H1 (cell line): ENCODE results near the gene ATG7. TPM values are rescaled to one million over a fixed set of nuclear protein-coding genes. Genes with fewer than 3 reads are reported as not detected.

Source experiments
- CTCF ChIA-PET: fragments of 300-600 bp; sonication (Branson Sonifier 250); formaldehyde crosslinking; loops from one replicate; lab custom pipeline; 2021; ENCODE audit not compliant: partially characterized antibody; lab: Charles Lee
- POLR2A ChIA-PET: fragments of 300-600 bp; sonication (Branson Sonifier 250); formaldehyde crosslinking; loops from one replicate; lab custom pipeline; 2021; ENCODE audit warnings: inconsistent platforms; ENCODE audit not compliant: partially characterized antibody; lab: Charles Lee
- DNase-seq, 2 experiments: peaks; one replicate each; pipeline versions ENCODE4 v3.0.0 to v3.0.0-alpha.2; 2010 to 2022; ENCODE audit warnings: low spot score in 2 of 2, low read depth in 1 of 2, mixed read lengths in 1 of 2
- FAIRE-seq: peaks from 2 replicates; lab custom pipeline; 2011; peaks lifted over from hg19 to GRCh38; lab: Jason Lieb, UNC
- H2AFZ ChIP-seq: 2 replicates; pipeline ENCODE4 v1.8.1; 2012; ENCODE audit warnings: low read length, inconsistent platforms
- H2AK5ac ChIP-seq: 2 replicates; pipeline ENCODE4 v1.6.1; 2013; ENCODE audit warnings: low read depth, low read length
- H2BK120ac ChIP-seq: replicated peaks from 2 replicates; pipeline ENCODE3; 2013; ENCODE audit warnings: low read depth, low read length, inconsistent platforms
- H2BK12ac ChIP-seq: 2 replicates; pipeline ENCODE4 v1.6.1; 2013; ENCODE audit warnings: low read depth, low read length
- H2BK15ac ChIP-seq: 2 replicates; pipeline ENCODE4 v1.6.1; 2013; ENCODE audit warnings: low read length
- H2BK20ac ChIP-seq: 2 replicates; pipeline ENCODE4 v1.6.1; 2013; ENCODE audit warnings: low read length
- H2BK5ac ChIP-seq: 2 replicates; pipeline ENCODE4 v1.6.1; 2013; ENCODE audit warnings: low read depth, low read length
- H3K14ac ChIP-seq: 2 replicates; pipeline ENCODE4 v1.6.1; 2013; ENCODE audit warnings: inconsistent platforms; ENCODE audit not compliant: insufficient read length
- H3K18ac ChIP-seq: 2 replicates; pipeline ENCODE4 v1.6.1; 2013; ENCODE audit warnings: low read length; ENCODE audit errors: extremely low read depth
- H3K23ac ChIP-seq: 2 replicates; pipeline ENCODE4 v1.6.1; 2013; ENCODE audit warnings: inconsistent platforms; ENCODE audit not compliant: insufficient read length
- H3K23me2 ChIP-seq: 2 replicates; pipeline ENCODE4 v1.6.1; 2013; ENCODE audit warnings: low read depth, low read length
- H3K27ac ChIP-seq: 2 replicates; pipeline ENCODE4 v1.6.1; 2011; ENCODE audit warnings: low read depth, low read length, inconsistent platforms
- H3K27me3 ChIP-seq, 4 experiments: replicated peaks in 1 of 4; 1 replicate in 1 of 4; 2 replicates in 3 of 4; pipeline versions ENCODE4 v1.6.1 to v1.8.1; 2011 to 2013; ENCODE audit warnings: low read length in 3 of 4, mild to moderate bottlenecking in 3 of 4, inconsistent platforms in 2 of 4, mixed read lengths in 2 of 4, moderate library complexity in 1 of 4; ENCODE audit not compliant: control insufficient read depth in 3 of 4, insufficient read depth in 3 of 4; ENCODE audit errors: extremely low read depth in 1 of 4
- H3K36me3 ChIP-seq, 4 experiments: 2 replicates each; pipeline versions ENCODE4 v1.6.1 to v1.8.1; 2011 to 2013; ENCODE audit warnings: mild to moderate bottlenecking in 4 of 4, low read length in 3 of 4, moderate library complexity in 2 of 4, control low read depth in 1 of 4, inconsistent platforms in 1 of 4; ENCODE audit not compliant: insufficient read depth in 4 of 4, control insufficient read depth in 2 of 4
- H3K4ac ChIP-seq: replicated peaks from 2 replicates; pipeline ENCODE3; 2013; ENCODE audit warnings: low read length, low read depth, mixed read lengths, inconsistent platforms; ENCODE audit not compliant: insufficient read length
- H3K4me1 ChIP-seq, 4 experiments: replicated peaks in 1 of 4; 1 replicate in 1 of 4; 2 replicates in 3 of 4; pipeline versions ENCODE4 v1.6.1 to v1.8.1; 2011 to 2013; ENCODE audit warnings: low read length in 3 of 4, inconsistent platforms in 2 of 4, mixed read lengths in 1 of 4; ENCODE audit not compliant: insufficient read depth in 4 of 4, control insufficient read depth in 3 of 4
- H3K4me2 ChIP-seq, 2 experiments: 2 replicates each; pipeline versions ENCODE4 v1.6.1 to v1.8.1; 2011 to 2013; ENCODE audit warnings: low read depth in 2 of 2, low read length in 2 of 2, control low read depth in 1 of 2, inconsistent platforms in 1 of 2, mild to moderate bottlenecking in 1 of 2; ENCODE audit not compliant: insufficient read depth in 1 of 2
- H3K4me3 ChIP-seq, 4 experiments: fragments of 200-600, 300-600 bp in 1 of 4; sonication (generic), shearing (Covaris generic), sonication (Bioruptor Twin) in 1 of 4; 2 replicates each; pipeline versions ENCODE4 v1.5.1 to v1.8.1; 2011 to 2016; ENCODE audit warnings: low read length in 4 of 4, low read depth in 3 of 4, control low read depth in 2 of 4, inconsistent platforms in 2 of 4, mild to moderate bottlenecking in 2 of 4, mixed read lengths in 1 of 4, moderate library complexity in 1 of 4; ENCODE audit not compliant: insufficient read depth in 2 of 4; ENCODE audit errors: extremely low read depth in 1 of 4
- H3K56ac ChIP-seq: replicated peaks from 2 replicates; pipeline ENCODE3; 2013; ENCODE audit warnings: low read depth, mild to moderate bottlenecking, mixed read lengths, low read length, inconsistent platforms; ENCODE audit not compliant: insufficient read length
- H3K79me1 ChIP-seq: 2 replicates; pipeline ENCODE4 v1.6.1; 2013; ENCODE audit warnings: low read depth, low read length, control low read depth
- H3K79me2 ChIP-seq, 2 experiments: 2 replicates each; pipeline versions ENCODE4 v1.6.1 to v1.8.1; 2012 to 2013; ENCODE audit warnings: low read length in 2 of 2, mild to moderate bottlenecking in 2 of 2, inconsistent platforms in 1 of 2; ENCODE audit not compliant: insufficient read depth in 2 of 2, control insufficient read depth in 1 of 2
- H3K9ac ChIP-seq, 4 experiments: replicated peaks in 1 of 4; 1 replicate in 1 of 4; 2 replicates in 3 of 4; pipeline versions ENCODE4 v1.6.1 to v1.8.1; 2011 to 2013; ENCODE audit warnings: low read depth in 3 of 4, low read length in 3 of 4, control low read depth in 2 of 4, mild to moderate bottlenecking in 2 of 4, moderate library complexity in 2 of 4, inconsistent platforms in 1 of 4; ENCODE audit errors: extremely low read depth in 1 of 4
- H3K9me3 ChIP-seq, 2 experiments: 2 replicates each; pipeline versions ENCODE4 v1.6.1 to v1.8.1; 2012 to 2013; ENCODE audit warnings: mild to moderate bottlenecking in 2 of 2, moderate library complexity in 2 of 2, control low read depth in 1 of 2, inconsistent platforms in 1 of 2, low read depth in 1 of 2, low read length in 1 of 2, mixed read lengths in 1 of 2; ENCODE audit not compliant: insufficient read depth in 2 of 2
- H4K20me1 ChIP-seq, 2 experiments: replicated peaks in 1 of 2; 2 replicates each; pipeline versions ENCODE3 to v1.8.1; 2011 to 2013; ENCODE audit warnings: inconsistent platforms in 2 of 2, low read length in 2 of 2, mild to moderate bottlenecking in 1 of 2; ENCODE audit not compliant: insufficient read depth in 2 of 2, control insufficient read depth in 1 of 2
- H4K5ac ChIP-seq: 2 replicates; pipeline ENCODE4 v1.6.1; 2013; ENCODE audit warnings: low read length, low read depth, mixed read lengths, inconsistent platforms; ENCODE audit not compliant: insufficient read length
- H4K8ac ChIP-seq: 2 replicates; pipeline ENCODE4 v1.8.0; 2013; ENCODE audit warnings: mild to moderate bottlenecking, moderate library complexity, low read length, inconsistent platforms; ENCODE audit not compliant: insufficient read depth; ENCODE audit errors: extremely low read depth
- H4K91ac ChIP-seq: replicated peaks from 2 replicates; pipeline ENCODE3; 2013; ENCODE audit warnings: low read length, mixed read lengths, inconsistent platforms; ENCODE audit not compliant: insufficient read length
- HDAC2 ChIP-seq, 2 experiments: fragments of 300-600 bp in 1 of 2; sonication (generic) in 1 of 2; IDR thresholded peaks; 2 replicates each; pipeline ENCODE4 v1.6.1; 2011 to 2012; ENCODE audit warnings: low read depth in 2 of 2, low read length in 2 of 2, mild to moderate bottlenecking in 2 of 2, moderate library complexity in 2 of 2, borderline replicate concordance in 1 of 2, inconsistent platforms in 1 of 2
- HDAC6 ChIP-seq: IDR thresholded peaks from one replicate; pipeline ENCODE4 v1.7.1; 2012; ENCODE audit warnings: low read depth, mild to moderate bottlenecking, inconsistent platforms, low read length, moderate library complexity
- RBBP5 ChIP-seq: IDR thresholded peaks from 2 replicates; pipeline ENCODE4 v1.7.1; 2012; ENCODE audit warnings: low read depth, mild to moderate bottlenecking, inconsistent platforms, low read length, moderate library complexity, borderline replicate concordance
- SP2 ChIP-seq: IDR thresholded peaks from 2 replicates; pipeline ENCODE4 v1.6.1; 2012; ENCODE audit warnings: mild to moderate bottlenecking, low read length, inconsistent platforms
- YY1 ChIP-seq: IDR thresholded peaks from 2 replicates; pipeline ENCODE4 v1.6.1; 2011; ENCODE audit warnings: low read depth, mild to moderate bottlenecking, low read length
- WGBS, 2 experiments: shearing (Covaris generic) in 1 of 2; methylation state at CpG; one replicate each; pipeline versions ENCODE4 v1.1.6 to v1.1.7; 2013 to 2015; ENCODE audit warnings: low lambda C conversion rate in 2 of 2, mixed read lengths in 2 of 2, inconsistent platforms in 1 of 2, low coverage in 1 of 2, missing lambda C conversion rate in 1 of 2; ENCODE audit not compliant: insufficient replicate concordance in 2 of 2, insufficient coverage in 1 of 2, insufficient read length in 1 of 2; ENCODE audit errors: extremely low coverage in 1 of 2, missing lambda C conversion rate in 1 of 2; 5-methylcytosine and 5-hydroxymethylcytosine counted together
- polyA plus RNA-seq, 7 experiments: library from polyadenylated mRNA; depleted of rRNA in 3 of 7; stranded (reverse) in 5 of 7; unstranded in 2 of 7; fragments of >200 nt in 5 of 7; fragments of 200-250 nt in 2 of 7; gene quantifications; 1 replicate in 5 of 7; 2 replicates in 1 of 7; 4 replicates in 1 of 7; pipeline versions ENCODE4 v1.2.1 to v1.2.3, GENCODE V29; 2011 to 2013; ENCODE audit warnings: missing spikeins in 2 of 7, mixed read lengths in 2 of 7
- total RNA-seq: library from RNA; stranded (reverse); fragmentation: NEBNext Ultra II Directional; extraction: Animal tissue kit (Norgen Biotek cat#: 25700); gene quantifications from 2 replicates; pipeline ENCODE4 v1.2.1, GENCODE V29; 2021
- TF ChIP-seq, protein P1 (sequence below): IDR thresholded peaks from 2 replicates; pipeline ENCODE4 v1.6.1; 2012; ENCODE audit warnings: inconsistent platforms

ATG7 gene
- total and polyA plus RNA-seq, 2 of the 8 experiments (the other 6 are each of a cell fraction or from before 2014, with no cell fraction given), result 15.0 to 19.1 TPM

DNA sequence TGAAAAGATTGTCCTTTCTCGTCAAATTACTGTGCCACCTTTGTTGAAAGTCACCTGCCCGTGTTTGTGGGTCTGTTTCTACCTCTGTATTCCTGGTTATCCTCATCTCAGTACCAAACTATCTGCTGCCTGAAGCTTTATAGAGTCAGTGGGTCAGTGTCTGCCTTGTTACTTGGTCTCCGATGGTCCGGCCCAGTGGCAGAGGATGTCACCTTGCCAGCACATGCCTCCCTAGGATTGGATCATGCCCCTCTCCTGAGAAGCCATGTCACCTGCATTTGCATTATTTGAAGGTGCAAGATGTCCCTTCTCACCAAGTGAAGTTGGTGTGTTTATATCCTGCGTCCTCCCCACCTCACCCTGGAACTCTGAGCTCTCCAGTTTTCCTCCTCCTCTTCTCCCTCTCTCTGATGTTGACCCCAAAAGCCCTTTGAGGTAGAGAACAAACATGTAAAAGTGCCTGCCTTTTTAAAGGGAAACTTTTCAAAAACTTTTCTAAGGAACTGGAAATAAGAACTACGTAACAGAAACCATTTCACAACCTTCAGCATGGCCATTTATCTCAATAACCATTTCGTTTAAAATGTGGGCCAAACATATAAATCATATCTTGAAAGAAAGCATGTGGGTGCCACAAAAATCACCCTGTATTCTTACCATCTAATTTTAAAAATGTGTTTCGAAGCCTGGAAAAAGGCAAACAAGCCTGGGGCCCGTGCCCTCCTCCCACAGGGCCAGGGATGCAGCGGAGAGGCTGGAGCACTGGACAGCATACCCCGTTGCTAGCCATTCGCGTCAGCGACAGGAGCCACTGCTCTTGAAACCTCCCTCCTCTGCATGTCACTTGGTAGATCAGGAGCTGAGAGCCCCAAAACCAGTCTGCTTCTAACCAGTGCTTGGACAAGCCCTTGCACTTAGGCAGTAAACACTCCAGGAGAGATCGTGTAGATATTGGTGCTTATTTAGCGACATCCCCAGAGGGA is 269.4 kb downstream of the ATG7 start:
- WGBS, 2 experiments, result 92% methylated on average over 16 of the region's 16 CpGs; no CpG with 5 or more reads in 1 of the 2 experiments
- H3K23me2 ChIP-seq, result no peaks in the 10 kb centered on the region
- H2BK15ac ChIP-seq, result no peak overlapping the region
- H3K9me3 ChIP-seq, result no peaks in the 10 kb centered on the region
- no peaks in the 10 kb centered on the region for H3K79me2 ChIP-seq
- H3K4me1 ChIP-seq, result peaks cover 0 to 4% (median 0%) of the 10 kb centered on the region in 4 experiments; a peak in 2 of 7 replicates
- H4K8ac ChIP-seq, result no peak overlapping the region; the same call in 1 of the 2 replicates
- no peak overlapping the region for H4K5ac ChIP-seq
- H3K4me2 ChIP-seq, result no peak overlapping the region
- H3K56ac ChIP-seq, result no peak overlapping the region
- CTCF ChIA-PET, result interaction anchor here (0.7 to 2.4 kb wide), 3 partner anchors 69 to 162 kb away, joined by 3 to 16 read pairs (median 4); no protein-coding TSS in a partner anchor
- no peak overlapping the region for H2BK20ac ChIP-seq
- no peak overlapping the region for H2BK5ac ChIP-seq
- no peak overlapping the region for H3K23ac ChIP-seq
- no peaks in the 10 kb centered on the region for H3K27me3 ChIP-seq
- H2BK12ac ChIP-seq, result no peak overlapping the region
- no peak overlapping the region for H3K14ac ChIP-seq
- H4K91ac ChIP-seq, result no peak overlapping the region
- H2AK5ac ChIP-seq, result no peak overlapping the region
- H3K9ac ChIP-seq, result no peak overlapping the region
- no peaks in the 10 kb centered on the region for H3K36me3 ChIP-seq
- no peak overlapping the region for H3K27ac ChIP-seq
- TF ChIP-seq HDAC6 (no peak), SP2 (no peak), RBBP5 (no peak), YY1 (no peak), HDAC2 (IDR thresholded peaks at IDR 0.05; ENCODE audit: borderline replicate concordance in 1 of 2, low read depth in 2 of 2, low read length in 2 of 2) (no peak)
- TF ChIP-seq, protein P1, sequence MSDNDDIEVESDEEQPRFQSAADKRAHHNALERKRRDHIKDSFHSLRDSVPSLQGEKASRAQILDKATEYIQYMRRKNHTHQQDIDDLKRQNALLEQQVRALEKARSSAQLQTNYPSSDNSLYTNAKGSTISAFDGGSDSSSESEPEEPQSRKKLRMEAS, result no peak
- no peak for DNase-seq
- no peaks in the 10 kb centered on the region for H3K79me1 ChIP-seq
- POLR2A ChIA-PET, result interaction anchor here (0.6 to 0.9 kb wide), 2 partner anchors 9 to 82 kb away, joined by 3 read pairs; no protein-coding TSS in a partner anchor
- no peak overlapping the region for H2BK120ac ChIP-seq
- no peak overlapping the region for H3K4ac ChIP-seq
- no peaks in the 10 kb centered on the region for H4K20me1 ChIP-seq
- no peak overlapping the region for H3K18ac ChIP-seq
- H3K4me3 ChIP-seq, result no peak overlapping the region
- no peak overlapping the region for H2AFZ ChIP-seq
- no peak for FAIRE-seq
